ENCODE measurements around the gene UGDH. TPM values are rescaled to one million over a fixed set of nuclear protein-coding genes. Genes with fewer than 3 reads are reported as not detected.

UGDH gene
- total and polyA plus RNA-seq, 2 donors (not counting 3 experiments of a cell fraction or from before 2014, with no cell fraction given) = 41.3 to 62.1 TPM

- Histone ChIP-seq H2AFZ (ENCODE audit: low read depth, low read length) (no peak overlapping the region), H3K9me3 (replicated peaks; ENCODE audit: control insufficient read depth, insufficient read depth, low read length) (no peaks in the 10 kb centered on the region), H3K27ac (ENCODE audit: insufficient read depth, low read depth, low read length) (no peak overlapping the region), H4K20me1 (replicated peaks; ENCODE audit: control insufficient read depth, extremely low read depth, insufficient read depth, low read length) (peaks cover 10% of the 10 kb centered on the region), H3K9ac (replicated peaks; ENCODE audit: extremely low read depth, insufficient read depth, low read length) (no peak overlapping the region), H3K9me1 (replicated peaks; ENCODE audit: control insufficient read depth, extremely low read depth, insufficient read depth, low read length) (no peaks in the 10 kb centered on the region), H3K27me3 (ENCODE audit: control insufficient read depth in 2 of 2, insufficient read depth in 2 of 2, low read length in 2 of 2) (no peaks in the 10 kb centered on the region), H3K4me2 (ENCODE audit: insufficient read depth, low read length) (no peak overlapping the region), H3K79me2 (ENCODE audit: control insufficient read depth, insufficient read depth, low read length) (peaks cover 26% of the 10 kb centered on the region), H3K4me1 (ENCODE audit: control insufficient read depth, extremely low read depth, insufficient read depth, low read length) (peaks cover 21% of the 10 kb centered on the region), H3K36me3 (ENCODE audit: control insufficient read depth in 2 of 2, extremely low read depth in 1 of 2, insufficient read depth in 2 of 2, low read length in 2 of 2) (peaks cover 16 to 41% of the 10 kb centered on the region in 2 experiments), H3K4me3 (replicated peaks in 1 of 3; ENCODE audit: insufficient read depth in 1 of 3, low read depth in 1 of 3, low read length in 3 of 3) (no peak overlapping the region)
- dilution Hi-C loops (cut with MboI; ENCODE audit: extremely low pct_ligation_motif_present, low sequenced_read_pairs) = no loop called here
- BruUV-seq (replicated peaks) = no TSS peak
- TF ChIP-seq POLR2AphosphoS5 (IDR thresholded peaks at IDR 0.05; ENCODE audit: insufficient read depth, low read depth, low read length) = no peak
- TF ChIP-seq, protein P1, sequence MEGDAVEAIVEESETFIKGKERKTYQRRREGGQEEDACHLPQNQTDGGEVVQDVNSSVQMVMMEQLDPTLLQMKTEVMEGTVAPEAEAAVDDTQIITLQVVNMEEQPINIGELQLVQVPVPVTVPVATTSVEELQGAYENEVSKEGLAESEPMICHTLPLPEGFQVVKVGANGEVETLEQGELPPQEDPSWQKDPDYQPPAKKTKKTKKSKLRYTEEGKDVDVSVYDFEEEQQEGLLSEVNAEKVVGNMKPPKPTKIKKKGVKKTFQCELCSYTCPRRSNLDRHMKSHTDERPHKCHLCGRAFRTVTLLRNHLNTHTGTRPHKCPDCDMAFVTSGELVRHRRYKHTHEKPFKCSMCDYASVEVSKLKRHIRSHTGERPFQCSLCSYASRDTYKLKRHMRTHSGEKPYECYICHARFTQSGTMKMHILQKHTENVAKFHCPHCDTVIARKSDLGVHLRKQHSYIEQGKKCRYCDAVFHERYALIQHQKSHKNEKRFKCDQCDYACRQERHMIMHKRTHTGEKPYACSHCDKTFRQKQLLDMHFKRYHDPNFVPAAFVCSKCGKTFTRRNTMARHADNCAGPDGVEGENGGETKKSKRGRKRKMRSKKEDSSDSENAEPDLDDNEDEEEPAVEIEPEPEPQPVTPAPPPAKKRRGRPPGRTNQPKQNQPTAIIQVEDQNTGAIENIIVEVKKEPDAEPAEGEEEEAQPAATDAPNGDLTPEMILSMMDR (IDR thresholded peaks at IDR 0.05; ENCODE audit: extremely low read depth in 1 of 2, insufficient read depth in 1 of 2, low read depth in 1 of 2, low read length in 2 of 2) = no peak
- CTCF ChIA-PET = interaction anchor here (0.5 to 0.6 kb wide), 2 partner anchors 19 to 579 kb away, joined by 3 read pairs; no protein-coding TSS in a partner anchor
- POLR2A ChIA-PET = interaction anchor here (0.6 kb wide), 1 partner anchor 444 kb away, joined by 3 read pairs; no protein-coding TSS in a partner anchor
- DNase-seq (ENCODE audit: low read depth, low spot score) (no peak), FAIRE-seq (no peak)
- intact Hi-C loops (cut with micrococcal nuclease) = no loop called here
Measured at GRCh38 chr4:39452153-39452859, 74.9 kb downstream of the UGDH start.

DNA sequence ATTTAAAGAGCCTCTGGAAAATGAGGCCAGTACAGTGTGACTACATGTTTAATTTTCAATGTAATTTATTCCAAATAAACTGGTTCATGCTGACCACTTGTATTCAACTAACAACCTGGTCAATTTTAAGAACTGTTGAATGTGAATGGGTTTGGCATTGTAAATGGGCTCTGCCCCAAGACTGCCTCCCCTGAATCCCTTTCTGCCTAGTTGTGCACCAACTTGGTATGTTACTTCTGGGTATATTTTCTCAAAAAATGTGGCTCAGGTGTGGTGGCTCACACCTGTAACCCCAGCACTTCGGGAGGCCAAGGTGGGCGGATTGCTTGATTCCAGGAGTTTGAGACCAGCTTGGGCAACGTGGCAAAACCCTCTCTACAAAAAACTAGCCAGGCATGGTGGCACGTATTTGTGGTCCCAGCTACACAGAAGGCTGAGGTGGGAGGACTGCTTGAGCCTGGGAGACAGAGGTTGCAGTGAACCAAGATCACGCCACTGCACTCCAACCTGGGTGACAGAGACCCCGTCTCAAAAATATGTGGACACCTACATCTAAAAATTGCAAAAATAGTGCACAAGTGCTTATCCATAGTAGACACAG is 75.7 kb downstream of the UGDH start:
- H4K20me1 ChIP-seq (replicated peaks; ENCODE audit: control insufficient read depth, extremely low read depth, insufficient read depth, low read length) = peaks cover 10% of the 10 kb centered on the region
- H3K4me3 ChIP-seq (replicated peaks in 1 of 3; ENCODE audit: insufficient read depth in 1 of 3, low read depth in 1 of 3, low read length in 3 of 3) = no peak overlapping the region
- H3K4me1 ChIP-seq (ENCODE audit: control insufficient read depth, extremely low read depth, insufficient read depth, low read length) = peaks cover 16% of the 10 kb centered on the region
- peaks cover 14 to 41% of the 10 kb centered on the region in 2 experiments for H3K36me3 ChIP-seq (ENCODE audit: control insufficient read depth in 2 of 2, extremely low read depth in 1 of 2, insufficient read depth in 2 of 2, low read length in 2 of 2)
- no peaks in the 10 kb centered on the region for H3K9me3 ChIP-seq (replicated peaks; ENCODE audit: control insufficient read depth, insufficient read depth, low read length)
- no peak overlapping the region for H3K4me2 ChIP-seq (ENCODE audit: insufficient read depth, low read length)
- dilution Hi-C loops (cut with MboI; ENCODE audit: extremely low pct_ligation_motif_present, low sequenced_read_pairs) (no loop called here), intact Hi-C loops (cut with micrococcal nuclease) (no loop called here)
- CTCF ChIA-PET = no interaction called here
- no peaks in the 10 kb centered on the region for H3K27me3 ChIP-seq (ENCODE audit: control insufficient read depth in 2 of 2, insufficient read depth in 2 of 2, low read length in 2 of 2)
- DNase-seq (ENCODE audit: low read depth, low spot score) = no peak
- H3K9ac ChIP-seq (replicated peaks; ENCODE audit: extremely low read depth, insufficient read depth, low read length) = no peak overlapping the region
- no peak for FAIRE-seq
- H2AFZ ChIP-seq (ENCODE audit: low read depth, low read length) = no peak overlapping the region
- TF ChIP-seq EZH2 (IDR thresholded peaks at IDR 0.05; ENCODE audit: borderline replicate concordance, low read depth, low read length, severe bottlenecking) = no peak
- TF ChIP-seq GATA2 (IDR thresholded peaks at IDR 0.05; ENCODE audit: insufficient read depth, insufficient read length, low read depth, low read length) = no peak
- no peak for TF ChIP-seq POLR2AphosphoS5 (IDR thresholded peaks at IDR 0.05; ENCODE audit: insufficient read depth, low read depth, low read length)
- no peak for TF ChIP-seq FOS (IDR thresholded peaks at IDR 0.05; ENCODE audit: borderline replicate concordance, insufficient read depth, low read length)
- no peak for TF ChIP-seq MYC (IDR thresholded peaks at IDR 0.05; ENCODE audit: low read depth, low read length)
- TF ChIP-seq, protein P1 (IDR thresholded peaks at IDR 0.05; ENCODE audit: extremely low read depth in 1 of 2, insufficient read depth in 1 of 2, low read depth in 1 of 2, low read length in 2 of 2) = no peak
- no peak for TF ChIP-seq POLR2A (IDR thresholded peaks at IDR 0.05; ENCODE audit: low read depth, low read length)
- TF ChIP-seq MAX (IDR thresholded peaks at IDR 0.05; ENCODE audit: insufficient read depth, insufficient read length) = no peak
- TF ChIP-seq JUN (IDR thresholded peaks at IDR 0.05; ENCODE audit: borderline replicate concordance, insufficient read depth, insufficient read length, low read depth) = no peak
- H3K79me2 ChIP-seq (ENCODE audit: control insufficient read depth, insufficient read depth, low read length) = peaks cover 18% of the 10 kb centered on the region
- H3K27ac ChIP-seq (ENCODE audit: insufficient read depth, low read depth, low read length) = no peak overlapping the region
- POLR2A ChIA-PET = interaction anchor here (0.6 to 0.7 kb wide), 4 partner anchors 23 to 528 kb away, joined by 3 to 5 read pairs (median 4); no protein-coding TSS in a partner anchor
- no peaks in the 10 kb centered on the region for H3K9me1 ChIP-seq (replicated peaks; ENCODE audit: control insufficient read depth, extremely low read depth, insufficient read depth, low read length)
- no TSS peak for BruUV-seq (replicated peaks)
